Measurements from ENCODE around the gene PRDM8. TPM values are rescaled to one million over a fixed set of nuclear protein-coding genes. Genes with fewer than 3 reads are reported as not detected.
A peak's percentile ranks its signal among the peaks of the same experiment; 100 is the strongest.

PRDM8 gene
- total RNA-seq, 4 donors from 2014 or later = 3.5 to 12.6 (median 10.3) TPM

DNA sequence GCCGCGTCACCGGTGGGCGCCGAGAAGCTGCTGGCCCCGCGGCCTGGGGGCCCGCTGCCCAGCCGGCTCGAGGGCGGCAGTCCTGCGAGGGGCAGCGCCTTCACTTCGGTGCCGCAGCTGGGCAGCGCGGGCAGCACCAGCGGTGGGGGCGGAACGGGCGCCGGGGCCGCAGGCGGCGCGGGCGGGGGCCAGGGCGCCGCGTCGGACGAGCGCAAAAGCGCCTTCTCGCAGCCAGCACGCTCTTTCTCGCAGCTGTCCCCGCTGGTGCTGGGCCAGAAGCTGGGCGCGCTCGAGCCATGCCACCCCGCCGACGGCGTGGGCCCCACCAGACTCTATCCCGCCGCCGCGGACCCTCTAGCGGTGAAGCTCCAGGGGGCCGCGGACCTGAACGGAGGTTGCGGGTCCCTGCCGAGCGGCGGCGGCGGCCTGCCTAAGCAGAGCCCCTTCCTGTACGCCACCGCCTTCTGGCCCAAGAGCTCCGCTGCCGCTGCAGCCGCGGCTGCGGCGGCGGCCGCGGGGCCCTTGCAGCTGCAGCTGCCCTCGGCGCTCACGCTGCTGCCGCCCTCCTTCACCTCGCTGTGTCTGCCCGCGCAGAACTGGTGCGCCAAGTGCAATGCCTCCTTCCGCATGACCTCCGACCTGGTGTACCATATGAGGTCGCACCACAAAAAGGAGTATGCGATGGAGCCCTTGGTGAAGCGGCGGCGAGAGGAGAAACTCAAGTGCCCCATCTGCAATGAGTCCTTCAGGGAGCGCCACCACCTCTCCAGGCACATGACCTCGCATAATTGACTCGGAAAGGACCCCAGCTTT lies 5.6 kb downstream of the PRDM8 start:
- peak overlapping the region in 3 of 4 donors; percentile 77 to 87 (median 81) for H3K27ac ChIP-seq
- DNase-seq (ENCODE audit: low spot score in 2 of 2) = no peak

DNA sequence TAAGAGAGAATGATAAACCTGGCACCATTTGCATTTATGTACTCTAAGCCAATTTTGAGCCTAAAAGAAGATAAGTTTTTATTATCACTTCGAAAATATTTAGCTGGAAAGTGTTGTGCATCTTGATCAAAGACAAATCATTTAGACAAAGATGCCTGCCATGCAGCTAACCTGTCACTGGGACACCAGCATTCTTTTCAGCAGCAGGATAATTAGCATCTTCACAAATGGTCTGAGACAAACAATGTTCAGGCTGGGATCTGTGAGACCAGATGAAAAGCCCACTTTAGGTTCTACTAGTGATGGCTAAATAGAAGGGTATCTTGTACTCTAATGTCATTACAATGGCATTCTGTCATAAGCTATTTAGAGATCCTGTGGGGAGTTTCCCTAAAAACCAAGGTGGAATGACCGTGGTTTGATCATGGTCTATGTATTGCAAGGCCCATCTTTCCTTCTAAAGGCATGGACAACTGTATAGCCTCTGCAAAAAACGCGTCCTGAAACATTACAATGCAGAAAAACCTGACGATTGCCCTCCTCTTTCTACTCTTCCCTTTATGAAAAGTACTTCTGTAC lies 7.2 kb downstream of the PRDM8 start:
- Histone ChIP-seq H3K36me3 (no peaks in the 10 kb centered on the region), H3K4me1 (peaks cover 0 to 28% (median 3%) of the 10 kb centered on the region in 4 donors), H3K27me3 (peaks cover 0 to 34% of the 10 kb centered on the region in 2 donors), H3K9me3 (no peaks in the 10 kb centered on the region), H3K27ac (no peak overlapping the region), H3K4me3 (no peak overlapping the region)
- TF ChIP-seq POLR2A (IDR thresholded peaks at IDR 0.05) (no peak), EP300 (IDR thresholded peaks at IDR 0.05) (no peak)
- TF ChIP-seq, protein P1, sequence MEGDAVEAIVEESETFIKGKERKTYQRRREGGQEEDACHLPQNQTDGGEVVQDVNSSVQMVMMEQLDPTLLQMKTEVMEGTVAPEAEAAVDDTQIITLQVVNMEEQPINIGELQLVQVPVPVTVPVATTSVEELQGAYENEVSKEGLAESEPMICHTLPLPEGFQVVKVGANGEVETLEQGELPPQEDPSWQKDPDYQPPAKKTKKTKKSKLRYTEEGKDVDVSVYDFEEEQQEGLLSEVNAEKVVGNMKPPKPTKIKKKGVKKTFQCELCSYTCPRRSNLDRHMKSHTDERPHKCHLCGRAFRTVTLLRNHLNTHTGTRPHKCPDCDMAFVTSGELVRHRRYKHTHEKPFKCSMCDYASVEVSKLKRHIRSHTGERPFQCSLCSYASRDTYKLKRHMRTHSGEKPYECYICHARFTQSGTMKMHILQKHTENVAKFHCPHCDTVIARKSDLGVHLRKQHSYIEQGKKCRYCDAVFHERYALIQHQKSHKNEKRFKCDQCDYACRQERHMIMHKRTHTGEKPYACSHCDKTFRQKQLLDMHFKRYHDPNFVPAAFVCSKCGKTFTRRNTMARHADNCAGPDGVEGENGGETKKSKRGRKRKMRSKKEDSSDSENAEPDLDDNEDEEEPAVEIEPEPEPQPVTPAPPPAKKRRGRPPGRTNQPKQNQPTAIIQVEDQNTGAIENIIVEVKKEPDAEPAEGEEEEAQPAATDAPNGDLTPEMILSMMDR (IDR thresholded peaks at IDR 0.05) = no peak
- 85 to 97% methylated on average over 5 of the region's 5 CpGs for WGBS, 2 donors
- no peak for DNase-seq (ENCODE audit: low spot score in 2 of 2)

More for the DNA sequence above, 5.6 kb downstream of the PRDM8 start:
- Histone ChIP-seq H3K27me3 (peaks cover 0 to 44% of the 10 kb centered on the region in 2 donors), H3K36me3 (no peaks in the 10 kb centered on the region), H3K4me1 (peaks cover 0 to 31% (median 3%) of the 10 kb centered on the region in 4 donors), H3K4me3 (peak overlapping the region; percentile 47 to 80 (median 64)), H3K9me3 (no peaks in the 10 kb centered on the region)
- WGBS, 2 donors = 3 to 19% methylated on average over 12 to 61 of the region's 88 CpGs
- TF ChIP-seq POLR2A (IDR thresholded peaks at IDR 0.05) (no peak), EP300 (IDR thresholded peaks at IDR 0.05) (no peak)
- TF ChIP-seq, protein P1 (IDR thresholded peaks at IDR 0.05) = no peak

DNA sequence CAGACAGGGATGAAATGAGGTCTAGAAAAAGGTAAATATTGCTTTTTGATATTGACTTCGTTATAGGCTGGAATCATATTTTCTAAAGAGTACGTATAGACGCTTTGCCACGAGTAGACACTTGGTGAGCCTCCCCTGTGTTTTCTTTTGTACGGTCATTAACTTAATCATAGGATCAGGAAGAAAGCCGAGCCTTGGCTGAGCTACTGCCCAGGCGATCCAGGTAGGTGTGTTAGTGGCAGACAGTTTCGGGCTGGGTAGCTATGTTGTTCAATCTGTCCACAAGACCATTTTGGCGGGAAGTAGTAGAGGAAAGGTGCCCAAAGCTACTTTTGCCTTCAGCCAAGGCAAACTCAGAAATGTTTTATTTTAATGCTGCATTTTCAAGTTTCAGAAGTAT lies 8.8 kb downstream of the PRDM8 start:
- H3K9me3 ChIP-seq = no peaks in the 10 kb centered on the region
- peaks cover 0 to 28% (median 3%) of the 10 kb centered on the region in 4 donors for H3K4me1 ChIP-seq
- H3K27ac ChIP-seq = peak overlapping the region in 2 of 4 donors; percentile 42 to 47
- WGBS, 2 donors = 83 to 84% methylated on average over 9 of the region's 9 CpGs
- DNase-seq (ENCODE audit: low spot score in 2 of 2) = no peak
- H3K27me3 ChIP-seq = peaks cover 0 to 35% of the 10 kb centered on the region in 2 donors
- no peak for TF ChIP-seq POLR2A (IDR thresholded peaks at IDR 0.05)
- TF ChIP-seq, protein P1 (IDR thresholded peaks at IDR 0.05) = no peak
- no peak for TF ChIP-seq EP300 (IDR thresholded peaks at IDR 0.05)
- no peak overlapping the region for H3K4me3 ChIP-seq
- H3K36me3 ChIP-seq = no peaks in the 10 kb centered on the region

DNA sequence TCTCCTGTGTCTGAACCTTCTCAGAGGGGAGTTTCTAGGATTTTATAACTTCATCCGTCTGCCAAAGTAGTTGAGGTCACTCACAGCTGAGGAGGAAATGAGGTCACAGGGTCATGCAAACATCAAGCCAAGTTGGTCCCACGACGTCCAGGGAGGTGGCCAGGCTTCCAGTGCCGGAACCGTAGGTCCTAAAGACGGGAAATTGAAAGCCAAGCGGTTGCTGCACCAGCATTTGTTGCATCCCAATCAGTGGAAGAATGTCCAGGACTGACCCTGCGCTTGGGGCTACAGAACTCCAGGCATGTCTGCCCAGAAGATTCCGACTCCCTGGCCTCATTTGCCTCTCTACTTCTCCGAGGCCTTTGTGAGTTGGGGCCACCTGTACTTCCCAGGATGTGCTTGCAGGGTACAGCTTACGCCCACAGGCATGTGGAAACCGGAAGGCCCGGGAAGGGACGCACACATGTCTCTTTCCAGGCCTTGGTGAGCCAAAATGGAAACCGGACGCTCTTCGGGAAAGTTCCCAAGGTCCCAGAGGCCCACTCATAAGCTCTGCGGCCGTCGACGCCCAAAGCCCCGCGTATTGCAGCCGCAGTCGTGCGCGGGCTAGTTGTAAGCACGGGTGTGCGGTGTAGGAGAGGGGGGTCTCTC lies 9.3 kb downstream of the PRDM8 start:
- WGBS, 2 donors = 35 to 44% methylated on average over 21 to 28 of the region's 29 CpGs
- Histone ChIP-seq H3K27me3 (peaks cover 0 to 32% of the 10 kb centered on the region in 2 donors), H3K4me3 (peak overlapping the region in 1 of 4 donors; percentile 18), H3K9me3 (no peaks in the 10 kb centered on the region), H3K4me1 (peaks cover 0 to 25% (median 3%) of the 10 kb centered on the region in 4 donors), H3K27ac (peak overlapping the region in 2 of 4 donors; percentile 42 to 59), H3K36me3 (no peaks in the 10 kb centered on the region)
- TF ChIP-seq, protein P1 (IDR thresholded peaks at IDR 0.05) = no peak
- TF ChIP-seq POLR2A (IDR thresholded peaks at IDR 0.05) (no peak), EP300 (IDR thresholded peaks at IDR 0.05) (peak in 1 of 2 donors; percentile 46)
- DNase-seq (ENCODE audit: low spot score in 2 of 2) = no peak

All from tibial nerve (tissue), 4 donors.